Neural cell (in vitro differentiated cells): ENCODE results near the gene LIM2. TPM values are rescaled to one million over a fixed set of nuclear protein-coding genes. Genes with fewer than 3 reads are reported as not detected.

Experiments used
- H2AFZ ChIP-seq: fragments of 200-600, 300-800 bp; sonication (generic), shearing (Covaris generic); 2 replicates; pipeline ENCODE4 v1.6.0; 2014; ENCODE audit warnings: low read depth, mild to moderate bottlenecking, antibody characterized with exemption, low read length, moderate library complexity
- H3F3A ChIP-seq: fragments of 200-600 bp; shearing (Covaris generic); 2 replicates; pipeline ENCODE4 v1.6.1; 2016; ENCODE audit warnings: mild to moderate bottlenecking, moderate library complexity, mixed read lengths, antibody characterized with exemption, low read length; ENCODE audit not compliant: insufficient read depth, poor library complexity, severe bottlenecking
- H3K27ac ChIP-seq: fragments of 200-600, 300-800 bp; sonication (generic), shearing (Covaris generic); 2 replicates; pipeline ENCODE4 v1.5.1; 2014; ENCODE audit warnings: mild to moderate bottlenecking, low read length, moderate library complexity
- H3K27me3 ChIP-seq: fragments of 300-800, 200-600 bp; sonication (generic), shearing (Covaris generic); 2 replicates; pipeline ENCODE4 v1.6.0; 2014; ENCODE audit warnings: mild to moderate bottlenecking, low read depth, low read length, moderate library complexity; ENCODE audit not compliant: insufficient read depth
- H3K36me3 ChIP-seq: fragments of 300-800, 200-600 bp; sonication (generic), shearing (Covaris generic); 2 replicates; pipeline ENCODE4 v1.5.1; 2014; ENCODE audit warnings: mild to moderate bottlenecking, antibody characterized with exemption, low read length, moderate library complexity; ENCODE audit not compliant: insufficient read depth
- H3K4me2 ChIP-seq: fragments of 300-800, 200-600 bp; sonication (generic), shearing (Covaris generic); 2 replicates; pipeline ENCODE4 v1.6.0; 2014; ENCODE audit warnings: mild to moderate bottlenecking, low read length
- H3K4me3 ChIP-seq: fragments of 300-800, 200-600 bp; sonication (generic), shearing (Covaris generic); 2 replicates; pipeline ENCODE4 v1.5.1; 2014; ENCODE audit warnings: mild to moderate bottlenecking, low read length, moderate library complexity
- H3K79me2 ChIP-seq: fragments of 200-600 bp; shearing (Covaris generic); replicated peaks from 2 replicates; pipeline ENCODE4 v1.6.0; 2014; ENCODE audit warnings: mild to moderate bottlenecking, low read length, moderate library complexity; ENCODE audit not compliant: insufficient read depth
- H3K9ac ChIP-seq: fragments of 300-800, 200-600 bp; sonication (generic), shearing (Covaris generic); 2 replicates; pipeline ENCODE4 v1.6.1; 2016; ENCODE audit warnings: mild to moderate bottlenecking, low read length, mixed read lengths
- H3K9me2 ChIP-seq: fragments of 200-600 bp; shearing (Covaris generic); 2 replicates; pipeline ENCODE4 v1.6.1; 2016; ENCODE audit warnings: mild to moderate bottlenecking, low read length, mixed read lengths; ENCODE audit not compliant: insufficient read depth
- H3K9me3 ChIP-seq: fragments of 200-600, 300-800 bp; sonication (generic), shearing (Covaris generic); 2 replicates; pipeline ENCODE4 v1.6.1; 2016; ENCODE audit warnings: mild to moderate bottlenecking, mixed run types, low read length, moderate library complexity, mixed read lengths
- H4K20me1 ChIP-seq: fragments of 200-600 bp; shearing (Covaris generic); 2 replicates; pipeline ENCODE4 v1.6.1; 2016; ENCODE audit warnings: mild to moderate bottlenecking, mixed run types; ENCODE audit not compliant: insufficient read depth
- CTCF ChIP-seq: fragments of 450-650 bp; IDR thresholded peaks from 2 replicates; pipeline ENCODE4 v1.5.1; 2014; ENCODE audit warnings: antibody characterized with exemption, mild to moderate bottlenecking, moderate library complexity; ENCODE audit not compliant: poor library complexity, severe bottlenecking
- EP300 ChIP-seq: fragments of 450-650 bp; conservative IDR thresholded peaks from 2 replicates; pipeline ENCODE4 v1.6.1; 2014; ENCODE audit warnings: antibody characterized with exemption, mild to moderate bottlenecking, moderate library complexity; ENCODE audit not compliant: poor library complexity, severe bottlenecking
- EZH2 ChIP-seq: fragments of 200-600, 300-800 bp; shearing (Covaris generic), sonication (generic); IDR thresholded peaks from 2 replicates; pipeline ENCODE4 v1.6.1; 2014; ENCODE audit warnings: antibody characterized with exemption, low read length, borderline replicate concordance, mild to moderate bottlenecking; ENCODE audit not compliant: insufficient read depth, poor library complexity, severe bottlenecking
- MXI1 ChIP-seq: fragments of 450-650 bp; conservative IDR thresholded peaks from 2 replicates; pipeline ENCODE4 v1.6.1; 2014; ENCODE audit warnings: antibody characterized with exemption, mild to moderate bottlenecking; ENCODE audit not compliant: poor library complexity, severe bottlenecking
- POLR2AphosphoS5 ChIP-seq: IDR thresholded peaks from 2 replicates; pipeline ENCODE4 v1.6.1; 2012
- RAD21 ChIP-seq: fragments of 450-650 bp; conservative IDR thresholded peaks from 2 replicates; pipeline ENCODE4 v1.6.1; 2014; ENCODE audit warnings: antibody characterized with exemption, mild to moderate bottlenecking, moderate library complexity
- REST ChIP-seq: IDR thresholded peaks from 2 replicates; pipeline ENCODE4 v1.6.1; 2012; ENCODE audit warnings: borderline replicate concordance
- SMC3 ChIP-seq: fragments of 450-650 bp; conservative IDR thresholded peaks from 2 replicates; pipeline ENCODE4 v1.6.1; 2014; ENCODE audit warnings: antibody characterized with exemption, mild to moderate bottlenecking, moderate library complexity; ENCODE audit not compliant: poor library complexity
- TAF1 ChIP-seq: IDR thresholded peaks from 2 replicates; pipeline ENCODE4 v1.6.1; 2012; ENCODE audit warnings: low read depth
- polyA plus RNA-seq: library from polyadenylated mRNA; depleted of rRNA; stranded (reverse); fragments of >200 nt; gene quantifications from 2 replicates; pipeline ENCODE4 v1.2.3, GENCODE V29; 2014

The LIM2 gene
- polyA plus RNA-seq, 1 donor from 2014 or later, result not detected

- Histone ChIP-seq H3K36me3 (no peaks in the 10 kb centered on the region), H4K20me1 (no peaks in the 10 kb centered on the region), H3K27me3 (no peaks in the 10 kb centered on the region), H3K9ac (peak overlapping the region; percentile 83), H3K27ac (peak overlapping the region; percentile 63), H3K9me2 (no peaks in the 10 kb centered on the region), H3K4me3 (peak overlapping the region; percentile 85), H3K4me2 (peak overlapping the region; percentile 64), H3K9me3 (no peaks in the 10 kb centered on the region), H3F3A (peaks cover 5% of the 10 kb centered on the region), H3K79me2 (no peaks in the 10 kb centered on the region), H2AFZ (peak overlapping the region; percentile 73)
- TF ChIP-seq EP300 (no peak), CTCF (peak; percentile 18)
These were observed 22.4 kb downstream of the LIM2 start for GRCh38 chr19:51365211-51365964.

GRCh38 chr19:51364200-51365106, 23.3 kb downstream of the LIM2 start:
- Histone ChIP-seq H3K9me2 (no peaks in the 10 kb centered on the region), H3K9ac (no peak overlapping the region), H3K27me3 (no peaks in the 10 kb centered on the region), H4K20me1 (no peaks in the 10 kb centered on the region), H3K79me2 (no peaks in the 10 kb centered on the region), H3F3A (peaks cover 5% of the 10 kb centered on the region), H3K4me3 (no peak overlapping the region), H3K27ac (no peak overlapping the region), H2AFZ (no peak overlapping the region), H3K36me3 (no peaks in the 10 kb centered on the region), H3K9me3 (no peaks in the 10 kb centered on the region), H3K4me2 (no peak overlapping the region)
- TF ChIP-seq SMC3 (no peak), EZH2 (no peak), POLR2AphosphoS5 (no peak), RAD21 (no peak), EP300 (no peak), TAF1 (no peak), CTCF (no peak), REST (no peak), MXI1 (no peak)
